GM12874 (cell line): ENCODE results near the gene GSTM4.

ENCODE experiments used
- TF ChIP-seq, protein P1 (sequence below): IDR thresholded peaks from 2 replicates; pipeline ENCODE4 v1.5.1; 2011; ENCODE audit warnings: low read depth, mild to moderate bottlenecking, control low read depth, low read length, moderate library complexity; ENCODE audit not compliant: insufficient read depth

GSTM4 gene

DNA sequence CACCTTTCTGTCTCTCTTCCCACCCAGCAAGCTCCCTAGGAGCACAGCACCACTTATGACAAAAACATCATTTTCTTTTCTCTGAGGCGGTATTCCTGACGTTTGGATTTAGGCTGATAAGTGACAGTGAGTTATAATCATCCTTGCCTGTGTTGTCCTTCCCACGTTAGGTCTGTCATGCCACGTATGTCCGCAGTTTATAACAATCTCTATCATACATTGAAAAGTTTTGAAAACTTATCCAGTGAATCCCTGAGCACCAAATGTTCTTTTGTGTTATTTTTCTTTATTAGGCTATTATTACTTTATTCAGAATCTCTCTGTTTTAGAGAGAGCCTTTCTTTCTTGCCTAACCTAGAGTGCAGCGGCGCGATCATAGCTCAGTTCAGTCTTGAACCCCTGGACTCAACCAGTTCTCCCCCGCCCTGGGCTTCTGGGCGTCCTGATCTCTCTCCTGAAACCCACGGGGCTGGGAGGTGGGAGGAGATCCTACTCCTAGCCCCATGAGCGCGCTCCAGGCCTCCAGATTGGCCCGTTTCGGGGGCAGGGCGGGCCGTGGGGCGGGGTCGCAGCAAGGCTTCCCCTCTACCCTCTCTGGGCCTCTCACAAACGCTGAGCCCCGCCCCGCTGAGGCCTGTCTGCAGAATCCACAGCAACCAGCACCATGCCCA lies 11.7 kb downstream of the GSTM4 start, which contains the start of gene GSTM2:
GSTM2 (plus strand) TSS at position 606 of the 671 bp plus-strand sequence; CDS start at position 665, 59 bp downstream.
- TF ChIP-seq, protein P1, sequence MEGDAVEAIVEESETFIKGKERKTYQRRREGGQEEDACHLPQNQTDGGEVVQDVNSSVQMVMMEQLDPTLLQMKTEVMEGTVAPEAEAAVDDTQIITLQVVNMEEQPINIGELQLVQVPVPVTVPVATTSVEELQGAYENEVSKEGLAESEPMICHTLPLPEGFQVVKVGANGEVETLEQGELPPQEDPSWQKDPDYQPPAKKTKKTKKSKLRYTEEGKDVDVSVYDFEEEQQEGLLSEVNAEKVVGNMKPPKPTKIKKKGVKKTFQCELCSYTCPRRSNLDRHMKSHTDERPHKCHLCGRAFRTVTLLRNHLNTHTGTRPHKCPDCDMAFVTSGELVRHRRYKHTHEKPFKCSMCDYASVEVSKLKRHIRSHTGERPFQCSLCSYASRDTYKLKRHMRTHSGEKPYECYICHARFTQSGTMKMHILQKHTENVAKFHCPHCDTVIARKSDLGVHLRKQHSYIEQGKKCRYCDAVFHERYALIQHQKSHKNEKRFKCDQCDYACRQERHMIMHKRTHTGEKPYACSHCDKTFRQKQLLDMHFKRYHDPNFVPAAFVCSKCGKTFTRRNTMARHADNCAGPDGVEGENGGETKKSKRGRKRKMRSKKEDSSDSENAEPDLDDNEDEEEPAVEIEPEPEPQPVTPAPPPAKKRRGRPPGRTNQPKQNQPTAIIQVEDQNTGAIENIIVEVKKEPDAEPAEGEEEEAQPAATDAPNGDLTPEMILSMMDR: no peak

DNA sequence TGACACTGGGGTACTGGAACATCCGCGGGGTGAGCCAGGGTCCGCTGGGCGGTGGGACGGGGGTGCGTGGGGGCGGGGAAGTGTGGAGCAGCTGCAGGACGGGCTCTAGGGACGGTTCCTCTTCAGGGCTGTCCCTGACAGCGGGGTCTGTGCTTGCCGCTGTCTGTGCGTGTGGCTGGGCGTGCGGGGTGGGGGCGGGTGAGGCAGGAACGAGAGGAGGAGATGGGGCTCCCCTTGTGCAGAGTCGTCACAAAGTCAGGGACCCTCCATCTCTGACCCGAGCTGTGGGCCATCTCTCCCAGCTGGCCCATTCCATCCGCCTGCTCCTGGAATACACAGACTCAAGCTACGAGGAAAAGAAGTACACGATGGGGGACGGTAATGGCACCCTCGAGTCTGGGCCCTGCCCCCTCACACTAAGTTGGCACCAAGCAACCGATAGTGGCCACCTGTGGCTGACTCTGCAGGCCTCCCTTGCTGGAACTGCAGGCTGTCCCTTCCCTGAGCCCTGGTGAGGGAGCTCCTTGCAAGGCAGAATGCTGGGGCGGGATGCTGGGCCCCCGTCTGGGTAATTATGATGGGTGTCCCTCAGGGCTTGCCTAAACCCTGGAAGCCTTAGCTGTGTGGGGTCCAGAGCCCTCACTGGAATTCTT lies 12.3 kb downstream of the GSTM4 start:
- TF ChIP-seq, protein P1: no peak

DNA sequence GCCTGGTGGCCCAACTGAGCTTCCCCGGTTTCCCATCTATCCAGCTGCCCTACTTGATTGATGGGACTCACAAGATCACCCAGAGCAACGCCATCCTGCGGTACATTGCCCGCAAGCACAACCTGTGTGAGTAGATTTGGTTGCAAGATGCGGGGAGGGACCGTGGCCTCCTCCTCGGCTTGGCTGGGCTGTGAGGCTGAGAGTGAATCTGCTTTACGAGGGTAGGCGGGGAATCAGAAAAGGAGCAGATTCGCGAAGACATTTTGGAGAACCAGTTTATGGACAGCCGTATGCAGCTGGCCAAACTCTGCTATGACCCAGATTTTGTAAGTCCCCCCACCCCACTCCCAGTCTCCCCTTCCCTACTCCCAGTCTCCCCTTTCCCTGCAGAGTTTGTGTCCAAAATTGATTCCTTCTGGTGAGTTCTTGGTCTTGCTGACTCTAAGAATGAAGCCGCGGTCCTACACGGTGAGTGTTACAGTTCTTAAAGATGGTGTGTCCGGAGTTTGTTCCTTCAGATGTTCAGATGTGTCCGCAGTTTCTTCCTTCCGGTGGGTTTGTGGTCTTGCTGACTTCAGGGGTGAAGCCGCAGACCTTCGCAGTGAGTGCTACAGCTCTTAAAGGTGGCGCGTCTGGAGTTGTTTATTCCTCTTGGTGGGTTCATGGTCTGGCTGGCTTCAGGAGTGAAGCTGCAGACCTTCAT lies 13.5 kb downstream of the GSTM4 start:
- TF ChIP-seq, protein P1: no peak

GRCh38 chr1:109671067-109671466 lies 15.2 kb downstream of the GSTM4 start:
- TF ChIP-seq, protein P1: no peak

- TF ChIP-seq, protein P1: no peak
These were observed 21.6 kb downstream of the GSTM4 start for GRCh38 chr1:109677459-109677858.

- TF ChIP-seq, protein P1: no peak
These were observed 32.0 kb downstream of the GSTM4 start, which contains the start of gene GSTM1 for GRCh38 chr1:109687641-109688499. Gene GSTM1 (plus strand): TSS chr1:109687817. CDS start chr1:109687874, 57 bp downstream.

DNA sequence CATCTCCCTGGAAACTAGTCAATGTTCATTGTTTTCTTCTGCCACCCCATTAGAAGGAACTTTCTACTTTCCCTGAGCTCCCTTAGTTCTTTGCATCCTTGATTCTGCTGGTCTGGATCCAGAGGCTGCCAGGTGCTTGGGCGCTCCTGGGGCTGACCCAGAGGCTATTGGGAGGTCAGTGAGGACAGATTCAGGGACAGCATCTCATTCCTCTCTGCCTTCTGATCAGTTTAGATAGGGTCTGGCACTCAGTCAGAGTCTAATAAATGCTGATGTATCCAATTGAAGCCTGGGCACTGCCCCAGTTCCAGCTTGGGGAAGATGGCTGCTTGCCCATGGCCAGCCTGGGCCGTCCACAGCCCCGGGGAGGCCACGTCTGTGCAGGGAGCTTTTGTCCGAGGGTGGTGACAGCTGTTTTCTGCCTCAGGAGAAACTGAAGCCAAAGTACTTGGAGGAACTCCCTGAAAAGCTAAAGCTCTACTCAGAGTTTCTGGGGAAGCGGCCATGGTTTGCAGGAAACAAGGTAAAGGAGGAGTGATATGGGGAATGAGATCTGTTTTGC lies 34.0 kb downstream of the GSTM4 start:
- TF ChIP-seq, protein P1: no peak
